ENCODE data around the gene KRTAP12-3.
A peak's percentile ranks its signal among the peaks of the same experiment; 100 is the strongest.
"Not testable (repeated sequence)": the region's sequence is repeated elsewhere in the genome, so short reads cannot be mapped to it uniquely, and the experiment has no call there.

KRTAP12-3 gene

DNA sequence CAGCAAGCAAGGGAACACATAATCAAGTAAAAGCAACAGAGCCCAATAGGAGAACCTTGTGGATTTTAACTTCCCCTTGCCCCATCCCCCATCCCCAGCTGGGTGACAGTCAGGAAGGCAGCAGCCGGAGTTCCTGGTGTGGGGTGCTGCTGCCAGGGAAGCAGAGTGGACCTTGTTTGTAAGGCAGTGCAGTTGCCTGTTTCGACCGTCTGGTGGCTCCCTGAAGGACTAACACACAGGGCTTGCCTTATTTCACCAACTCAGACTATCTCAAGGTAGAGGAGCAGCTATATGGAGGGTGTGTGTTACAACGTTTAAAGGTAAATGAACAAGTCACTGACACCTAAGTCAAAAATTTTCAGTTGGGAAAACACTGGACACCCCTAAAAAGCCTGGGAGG, 39.2 kb upstream of the KRTAP12-3 start:
- peaks cover 22% of the 10 kb centered on the region for H3K36me3 Mint-ChIP-seq (ENCODE audit: low read depth)
- H3K4me3 Mint-ChIP-seq, result peak overlapping the region; percentile 9
- H3K9me3 Mint-ChIP-seq, result peaks cover 36% of the 10 kb centered on the region
- H3K4me1 Mint-ChIP-seq (ENCODE audit: low read depth), result peaks cover 42% of the 10 kb centered on the region
- no peak for DNase-seq
- no peaks in the 10 kb centered on the region for H3K27me3 Mint-ChIP-seq
- H3K27ac Mint-ChIP-seq, result peak overlapping the region; percentile 92

- no peaks in the 10 kb centered on the region for H3K27me3 Mint-ChIP-seq
- H3K27ac Mint-ChIP-seq, result peak overlapping the region; percentile 92
- peak overlapping the region; percentile 9 for H3K4me3 Mint-ChIP-seq
- peaks cover 42% of the 10 kb centered on the region for H3K4me1 Mint-ChIP-seq (ENCODE audit: low read depth)
- peaks cover 40% of the 10 kb centered on the region for H3K9me3 Mint-ChIP-seq
- peak; percentile 62 for DNase-seq
- peaks cover 22% of the 10 kb centered on the region for H3K36me3 Mint-ChIP-seq (ENCODE audit: low read depth)
Observed at GRCh38 chr21:44618909-44619308, 38.8 kb upstream of the KRTAP12-3 start.

DNA sequence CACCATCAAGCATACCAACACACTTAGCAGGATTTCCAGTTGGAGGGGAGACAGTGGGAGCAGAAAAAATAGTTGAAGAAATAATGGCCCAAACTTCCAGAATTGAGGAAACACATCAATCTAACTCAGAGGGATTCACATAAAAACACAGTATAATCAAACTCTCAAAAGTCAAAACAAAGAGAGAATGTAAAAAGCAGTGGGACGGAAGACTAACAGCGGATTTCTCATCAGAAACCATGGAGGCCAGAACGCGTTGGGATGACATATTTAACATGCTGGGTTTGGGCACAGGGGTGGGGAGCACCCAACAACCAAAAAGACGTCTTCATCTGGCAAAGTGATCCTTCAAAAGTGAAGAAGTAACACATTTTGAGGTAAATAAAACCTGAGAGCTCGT, 37.8 kb upstream of the KRTAP12-3 start:
- Mint-ChIP-seq H3K36me3 (ENCODE audit: low read depth) (peaks cover 22% of the 10 kb centered on the region), H3K27ac (peak overlapping the region; percentile 9), H3K9me3 (peaks cover 50% of the 10 kb centered on the region)

GRCh38 chr21:44623575-44623974, 34.2 kb upstream of the KRTAP12-3 start:
- no peak for DNase-seq
- H3K9me3 Mint-ChIP-seq, result peaks cover 52% of the 10 kb centered on the region
- no peak overlapping the region for H3K27ac Mint-ChIP-seq
- H3K36me3 Mint-ChIP-seq (ENCODE audit: low read depth), result peaks cover 21% of the 10 kb centered on the region
- no peaks in the 10 kb centered on the region for H3K27me3 Mint-ChIP-seq
- H3K4me3 Mint-ChIP-seq, result no peak overlapping the region
- H3K4me1 Mint-ChIP-seq (ENCODE audit: low read depth), result peaks cover 17% of the 10 kb centered on the region

More for the DNA sequence above, 37.8 kb upstream of the KRTAP12-3 start:
- Mint-ChIP-seq H3K4me3 (no peak overlapping the region), H3K27me3 (no peaks in the 10 kb centered on the region), H3K4me1 (ENCODE audit: low read depth) (peaks cover 42% of the 10 kb centered on the region)
- DNase-seq, result no peak

DNA sequence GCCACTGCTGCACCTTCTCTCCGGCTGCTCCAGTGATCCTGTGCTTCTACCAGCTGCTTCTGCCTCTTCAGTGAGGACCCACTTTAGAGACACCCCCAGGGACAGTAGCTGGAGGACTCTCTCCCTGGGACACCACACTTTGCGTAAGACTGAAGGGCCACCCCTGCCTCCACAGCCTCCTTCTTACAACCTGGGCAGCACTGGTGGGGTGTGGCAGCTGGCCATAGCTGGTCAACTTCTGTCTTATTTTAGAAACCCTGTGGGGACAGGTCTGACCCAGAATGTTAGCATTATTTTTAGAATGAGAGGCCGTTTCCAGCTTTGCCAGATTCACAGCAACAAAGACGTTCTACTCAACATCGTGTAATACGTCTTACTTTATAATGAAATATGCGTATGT, 32.0 kb upstream of the KRTAP12-3 start:
- no peaks in the 10 kb centered on the region for H3K27me3 Mint-ChIP-seq
- H3K27ac Mint-ChIP-seq, result no peak overlapping the region
- H3K36me3 Mint-ChIP-seq (ENCODE audit: low read depth), result peaks cover 2% of the 10 kb centered on the region
- no peak overlapping the region for H3K4me3 Mint-ChIP-seq
- DNase-seq, result no peak
- peaks cover 46% of the 10 kb centered on the region for H3K9me3 Mint-ChIP-seq
- H3K4me1 Mint-ChIP-seq (ENCODE audit: low read depth), result peaks cover 20% of the 10 kb centered on the region

DNA sequence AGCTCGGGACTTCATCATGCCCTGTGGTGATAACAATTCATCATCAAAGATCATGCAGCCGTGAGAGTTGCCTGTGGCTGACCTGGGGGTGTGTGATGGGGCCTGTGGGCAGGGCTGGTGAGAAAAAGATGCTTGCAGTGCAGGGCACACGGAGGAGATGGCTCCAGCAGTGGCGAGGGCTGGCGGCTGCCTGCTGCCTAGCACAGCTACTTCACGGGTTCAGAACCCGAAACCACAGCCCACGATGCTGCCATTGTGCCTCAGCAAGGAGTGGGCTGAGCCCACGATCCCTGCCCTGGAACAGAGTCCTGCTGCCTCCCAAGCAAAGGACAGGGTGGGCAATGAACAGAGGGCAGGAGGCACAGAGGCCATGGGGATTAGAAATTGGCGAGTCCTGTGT, 31.5 kb upstream of the KRTAP12-3 start:
- Mint-ChIP-seq H3K27me3 (no peaks in the 10 kb centered on the region), H3K9me3 (peaks cover 49% of the 10 kb centered on the region), H3K4me3 (no peak overlapping the region), H3K27ac (no peak overlapping the region), H3K4me1 (ENCODE audit: low read depth) (peaks cover 20% of the 10 kb centered on the region), H3K36me3 (ENCODE audit: low read depth) (peaks cover 3% of the 10 kb centered on the region)
- peak; percentile 27 for DNase-seq

- Mint-ChIP-seq H3K36me3 (ENCODE audit: low read depth) (peaks cover 3% of the 10 kb centered on the region), H3K4me1 (ENCODE audit: low read depth) (peaks cover 20% of the 10 kb centered on the region), H3K4me3 (no peak within 1 kb of the TSS), H3K27ac (no peak within 1 kb of the TSS), H3K9me3 (peaks cover 50% of the 10 kb centered on the region), H3K27me3 (no peaks in the 10 kb centered on the region)
- peak; percentile 15 for DNase-seq
Observed at GRCh38 chr21:44626673-44627143, 31.0 kb upstream of the KRTAP12-3 start, which contains the start of gene KRTAP10-9. Gene KRTAP10-9, plus strand, starts transcription at chr21:44627093. Its CDS starts 79 bp downstream, at chr21:44627172.

- H3K4me3 Mint-ChIP-seq, result not testable (repeated sequence)
- H3K9me3 Mint-ChIP-seq, result peaks cover 51% of the 10 kb centered on the region
Observed at GRCh38 chr21:44627181-44627822, 30.4 kb upstream of the KRTAP12-3 start.

GRCh38 chr21:44627831-44628233, 29.9 kb upstream of the KRTAP12-3 start:
- not testable (repeated sequence) for H3K27me3 Mint-ChIP-seq; H3K27ac Mint-ChIP-seq; H3K4me3 Mint-ChIP-seq; H3K36me3 Mint-ChIP-seq (ENCODE audit: low read depth); DNase-seq
- peaks cover 20% of the 10 kb centered on the region for H3K4me1 Mint-ChIP-seq (ENCODE audit: low read depth)
- H3K9me3 Mint-ChIP-seq, result peaks cover 47% of the 10 kb centered on the region

More at GRCh38 chr21:44627181-44627822, 30.4 kb upstream of the KRTAP12-3 start:
- DNase-seq; H3K36me3 Mint-ChIP-seq (ENCODE audit: low read depth); H3K27me3 Mint-ChIP-seq; H3K27ac Mint-ChIP-seq: not testable (repeated sequence)
- peaks cover 20% of the 10 kb centered on the region for H3K4me1 Mint-ChIP-seq (ENCODE audit: low read depth)

GRCh38 chr21:44628707-44629391, 28.9 kb upstream of the KRTAP12-3 start:
- Mint-ChIP-seq H3K9me3 (peaks cover 41% of the 10 kb centered on the region), H3K4me3 (no peak overlapping the region), H3K27ac (no peak overlapping the region), H3K4me1 (ENCODE audit: low read depth) (peaks cover 20% of the 10 kb centered on the region), H3K36me3 (ENCODE audit: low read depth) (peaks cover 3% of the 10 kb centered on the region), H3K27me3 (no peaks in the 10 kb centered on the region)
- DNase-seq, result no peak

GRCh38 chr21:44630440-44630839, 27.3 kb upstream of the KRTAP12-3 start:
- Mint-ChIP-seq H3K9me3 (peaks cover 28% of the 10 kb centered on the region), H3K36me3 (ENCODE audit: low read depth) (peaks cover 3% of the 10 kb centered on the region), H3K27ac (peak overlapping the region; percentile 66), H3K4me1 (ENCODE audit: low read depth) (peaks cover 20% of the 10 kb centered on the region), H3K27me3 (no peaks in the 10 kb centered on the region), H3K4me3 (no peak overlapping the region)
- DNase-seq, result peak; percentile 28

DNA sequence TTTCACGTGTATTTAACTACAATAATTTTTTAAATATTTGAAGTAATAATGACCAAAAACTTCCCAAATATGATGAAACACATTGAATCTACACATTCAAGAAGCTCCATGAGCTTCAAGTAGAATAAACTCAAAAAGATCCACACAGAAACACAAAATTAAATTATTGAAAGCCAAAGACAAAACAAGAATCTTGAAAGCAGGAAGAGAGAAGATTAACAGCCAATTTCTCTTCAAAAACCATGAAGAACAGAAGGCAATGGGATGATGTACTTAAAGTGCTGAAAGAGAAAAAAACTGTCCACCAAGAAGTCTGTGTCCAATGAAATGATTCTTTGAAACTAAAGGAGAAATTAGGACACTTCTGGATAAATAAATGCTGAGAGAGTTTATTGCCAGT, 25.7 kb upstream of the KRTAP12-3 start:
- Mint-ChIP-seq H3K27ac (no peak overlapping the region), H3K36me3 (ENCODE audit: low read depth) (peaks cover 3% of the 10 kb centered on the region), H3K4me3 (no peak overlapping the region), H3K9me3 (peaks cover 28% of the 10 kb centered on the region), H3K4me1 (ENCODE audit: low read depth) (peaks cover 18% of the 10 kb centered on the region), H3K27me3 (no peaks in the 10 kb centered on the region)
- no peak for DNase-seq

DNA sequence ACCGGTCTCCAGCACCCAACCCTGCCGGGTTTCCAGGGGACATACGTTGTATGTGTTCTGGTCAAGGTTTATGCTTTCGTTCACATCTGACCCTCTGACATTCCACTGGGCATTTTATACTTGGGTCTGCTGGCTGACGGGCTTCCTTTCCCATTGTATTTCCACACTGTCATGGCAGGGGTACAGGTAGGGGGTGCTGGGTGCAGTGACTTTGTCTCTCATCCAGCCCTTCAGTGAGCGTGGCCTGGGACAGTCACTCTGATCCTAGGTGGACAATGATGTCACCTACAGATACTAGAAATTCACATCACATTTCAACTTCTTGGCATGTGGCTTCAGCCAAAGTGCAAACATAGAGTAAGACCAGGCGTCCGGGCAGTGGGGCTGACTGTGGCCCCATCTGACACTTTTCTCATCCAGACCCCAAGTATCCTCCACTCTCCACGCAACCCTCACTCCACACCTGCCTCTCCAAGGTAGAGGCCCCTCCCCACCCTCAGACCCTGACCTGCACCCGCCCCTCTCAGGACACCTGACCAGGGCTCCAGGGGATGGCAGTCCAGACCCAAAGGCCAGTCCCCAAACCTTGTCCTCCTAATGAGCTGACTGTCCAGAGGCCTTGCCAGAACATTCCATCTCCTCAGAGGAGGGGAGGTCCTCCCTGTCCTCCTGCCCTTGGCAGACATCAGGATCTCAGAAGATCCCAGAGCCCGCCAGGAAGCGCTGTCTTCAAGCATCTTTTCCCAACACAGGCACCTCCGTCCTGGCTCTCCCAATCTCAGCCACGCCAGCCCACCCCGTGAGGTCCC, 21.3 kb upstream of the KRTAP12-3 start:
- no peak for DNase-seq
- Mint-ChIP-seq H3K27ac (no peak overlapping the region), H3K36me3 (ENCODE audit: low read depth) (no peaks in the 10 kb centered on the region), H3K4me3 (no peak overlapping the region), H3K27me3 (peaks cover 9% of the 10 kb centered on the region), H3K9me3 (peaks cover 22% of the 10 kb centered on the region), H3K4me1 (ENCODE audit: low read depth) (no peaks in the 10 kb centered on the region)

DNA sequence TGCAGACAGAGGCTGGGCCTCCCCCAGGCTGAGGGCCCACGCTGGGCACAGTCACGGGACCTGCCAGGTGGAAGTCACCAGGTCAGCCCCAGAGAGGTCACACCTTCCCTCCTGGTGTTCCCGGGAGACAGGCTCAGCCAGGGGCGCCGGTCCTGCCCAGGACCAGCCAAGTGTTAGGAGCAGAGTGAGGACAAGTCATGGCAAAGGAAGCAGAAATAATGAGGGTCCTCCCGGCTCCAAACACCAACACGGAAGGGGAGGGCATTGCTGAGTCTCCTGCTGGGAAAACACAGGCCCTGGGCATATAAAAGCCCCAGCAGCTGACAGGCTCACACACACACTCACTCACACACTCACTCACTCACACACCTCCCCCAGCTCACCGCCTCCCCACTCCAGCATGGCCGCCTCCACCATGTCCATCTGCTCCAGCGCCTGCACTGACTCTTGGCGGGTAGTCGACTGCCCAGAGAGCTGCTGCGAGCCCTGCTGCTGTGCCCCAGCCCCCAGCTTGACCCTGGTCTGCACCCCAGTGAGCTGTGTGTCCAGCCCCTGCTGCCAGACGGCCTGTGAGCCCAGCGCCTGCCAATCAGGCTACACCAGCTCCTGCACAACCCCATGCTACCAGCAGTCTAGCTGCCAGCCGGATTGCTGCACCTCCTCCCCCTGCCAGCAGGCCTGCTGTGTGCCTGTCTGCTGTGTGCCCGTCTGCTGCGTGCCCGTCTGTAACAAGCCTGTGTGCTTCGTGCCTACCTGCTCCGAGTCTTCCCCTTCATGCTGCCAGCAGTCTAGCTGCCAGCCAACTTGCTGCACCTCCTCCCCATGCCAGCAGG, 20.5 kb upstream of the KRTAP12-3 start, which contains the start of gene KRTAP10-10:
Gene KRTAP10-10 (plus strand): TSS at position 339 of the 833 bp plus-strand sequence. CDS start 62 bp downstream, at position 401.
- Mint-ChIP-seq H3K27ac (no peak within 1 kb of the TSS), H3K4me3 (no peak within 1 kb of the TSS), H3K9me3 (peaks cover 19% of the 10 kb centered on the region), H3K4me1 (ENCODE audit: low read depth) (no peaks in the 10 kb centered on the region), H3K36me3 (ENCODE audit: low read depth) (no peaks in the 10 kb centered on the region), H3K27me3 (peaks cover 9% of the 10 kb centered on the region)
- DNase-seq, result no peak

All from activated T-cell treated with anti-CD3 and anti-CD28 coated beads, Interleukin-2, amount 50 U/mL, for 24 hours (primary cell).